Common myeloid progenitor, CD34-positive (primary cell): ENCODE measurements around the gene SALL3.
"Not testable (repeated sequence)": the region's sequence is repeated elsewhere in the genome, so short reads cannot be mapped to it uniquely, and the experiment has no call there.

Source experiments
- CTCF ChIA-PET: fragments of 350-600 bp; sonication (Branson Sonifier 250); formaldehyde crosslinking; loops from one replicate; lab custom pipeline; 2021; ENCODE audit warnings: antibody characterized with exemption; lab: Charles Lee
- POLR2A ChIA-PET: fragments of 350-600 bp; sonication (Branson Sonifier 250); formaldehyde crosslinking; loops from one replicate; lab custom pipeline; 2021; ENCODE audit warnings: antibody characterized with exemption; lab: Charles Lee
- DNase-seq, 3 donors: peaks; one replicate each; pipeline versions ENCODE4 v3.0.0 to v3.0.0-alpha.2; 2013
- H3K27ac ChIP-seq, 2 experiments: 1 replicate in 1 of 2; 2 replicates in 1 of 2; pipeline ENCODE4 v1.7.0; 2013; ENCODE audit warnings: inconsistent platforms in 2 of 2, low read length in 2 of 2, mild to moderate bottlenecking in 2 of 2, low read depth in 1 of 2, moderate library complexity in 1 of 2; ENCODE audit not compliant: severe bottlenecking in 2 of 2, insufficient read depth in 1 of 2, poor library complexity in 1 of 2
- H3K27me3 ChIP-seq, 5 experiments: replicated peaks in 2 of 5; 1 replicate in 3 of 5; 2 replicates in 2 of 5; pipeline versions ENCODE4 v1.6.1 to v1.7.0; 2013; ENCODE audit warnings: low read length in 4 of 5, mild to moderate bottlenecking in 2 of 5, moderate library complexity in 2 of 5, inconsistent platforms in 1 of 5; ENCODE audit not compliant: insufficient read depth in 5 of 5, control insufficient read depth in 4 of 5
- H3K36me3 ChIP-seq, 4 experiments: 1 replicate in 2 of 4; 2 replicates in 2 of 4; pipeline versions ENCODE4 v1.6.1 to v1.7.0; 2013; ENCODE audit warnings: low read length in 3 of 4, control low read depth in 1 of 4, mild to moderate bottlenecking in 1 of 4; ENCODE audit not compliant: control insufficient read depth in 4 of 4, insufficient read depth in 4 of 4
- H3K4me1 ChIP-seq, 4 experiments: 1 replicate in 3 of 4; 2 replicates in 1 of 4; pipeline versions ENCODE4 v1.6.1 to v1.7.1; 2013; ENCODE audit warnings: low read length in 3 of 4, mild to moderate bottlenecking in 3 of 4, control low read depth in 1 of 4, inconsistent platforms in 1 of 4, moderate library complexity in 1 of 4; ENCODE audit not compliant: control insufficient read depth in 4 of 4, insufficient read depth in 4 of 4; ENCODE audit errors: control extremely low read depth in 1 of 4
- H3K4me3 ChIP-seq, 7 experiments: 1 replicate in 4 of 7; 2 replicates in 3 of 7; pipeline versions ENCODE4 v1.5.1 to v1.7.0; 2013; ENCODE audit warnings: mild to moderate bottlenecking in 7 of 7, low read length in 6 of 7, moderate library complexity in 6 of 7, inconsistent platforms in 2 of 7, low read depth in 2 of 7, control low read depth in 1 of 7; ENCODE audit not compliant: insufficient read depth in 4 of 7, control insufficient read depth in 1 of 7; ENCODE audit errors: extremely low read depth in 1 of 7
- H3K9me3 ChIP-seq, 5 experiments: 1 replicate in 4 of 5; 2 replicates in 1 of 5; pipeline versions ENCODE4 v1.6.1 to v1.7.1; 2013; ENCODE audit warnings: low read length in 4 of 5, mild to moderate bottlenecking in 2 of 5, inconsistent platforms in 1 of 5, low read depth in 1 of 5, moderate library complexity in 1 of 5; ENCODE audit not compliant: control insufficient read depth in 4 of 5, insufficient read depth in 2 of 5; ENCODE audit errors: control extremely low read depth in 1 of 5
- WGBS: methylation state at CpG from one replicate; pipeline ENCODE4 v1.1.5; 2013; ENCODE audit not compliant: insufficient coverage; 5-methylcytosine and 5-hydroxymethylcytosine counted together

SALL3 gene

GRCh38 chr18:78962098-78962497, 17.5 kb upstream of the SALL3 start:
- no peaks in the 10 kb centered on the region for H3K36me3 ChIP-seq
- peaks cover 0 to 10% (median 0%) of the 10 kb centered on the region in 5 experiments for H3K9me3 ChIP-seq
- H3K4me1 ChIP-seq, result no peaks in the 10 kb centered on the region
- WGBS, result 95% methylated on average over 7 of the region's 7 CpGs
- POLR2A ChIA-PET, result no interaction called here
- H3K27ac ChIP-seq, result no peak overlapping the region
- no peak overlapping the region for H3K4me3 ChIP-seq
- peaks cover 0 to 6% (median 0%) of the 10 kb centered on the region in 5 experiments for H3K27me3 ChIP-seq
- CTCF ChIA-PET, result no interaction called here
- no peak for DNase-seq

DNA sequence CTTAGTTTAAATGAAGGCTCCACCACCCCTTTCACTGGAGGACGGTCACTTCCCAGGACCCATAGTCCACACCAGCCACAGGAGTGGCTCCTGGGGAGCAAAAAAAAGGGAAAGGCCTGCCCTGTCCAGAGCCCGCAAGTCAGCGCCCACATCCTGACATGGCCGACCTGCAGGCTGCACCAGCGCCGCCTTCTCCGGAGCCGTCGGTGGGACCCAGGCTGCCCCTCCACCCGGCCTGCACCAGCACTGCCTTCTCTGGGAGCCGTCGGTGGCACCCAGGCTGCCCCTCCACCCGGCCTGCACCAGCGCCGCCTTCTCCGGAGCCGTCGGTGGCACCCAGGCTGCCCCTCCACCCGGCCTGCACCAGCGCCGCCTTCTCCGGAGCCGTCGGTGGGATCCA, 14.9 kb upstream of the SALL3 start:
- H3K4me3 ChIP-seq, result not testable (repeated sequence)

GRCh38 chr18:78965260-78965659, 14.4 kb upstream of the SALL3 start:
- peaks cover 0 to 10% (median 0%) of the 10 kb centered on the region in 5 experiments for H3K9me3 ChIP-seq
- ChIA-PET CTCF (interaction anchor here (0.6 kb wide), 1 partner anchor 58 kb away, joined by 3 read pairs; no protein-coding TSS in a partner anchor), POLR2A (no interaction called here)
- no peak overlapping the region for H3K27ac ChIP-seq
- DNase-seq, result no peak
- no peaks in the 10 kb centered on the region for H3K36me3 ChIP-seq
- 95% methylated on average over 22 of the region's 23 CpGs for WGBS
- H3K27me3 ChIP-seq, result peaks cover 0 to 32% (median 8%) of the 10 kb centered on the region in 5 experiments
- no peak overlapping the region for H3K4me3 ChIP-seq
- H3K4me1 ChIP-seq, result no peaks in the 10 kb centered on the region

More for the DNA sequence above, 14.9 kb upstream of the SALL3 start:
- H3K9me3 ChIP-seq, H3K4me1 ChIP-seq, H3K27ac ChIP-seq, H3K36me3 ChIP-seq, CTCF ChIA-PET, DNase-seq, POLR2A ChIA-PET: not testable (repeated sequence)
- peaks cover 0 to 27% (median 8%) of the 10 kb centered on the region in 5 experiments for H3K27me3 ChIP-seq
- WGBS, result 83% methylated on average over 14 of the region's 24 CpGs

DNA sequence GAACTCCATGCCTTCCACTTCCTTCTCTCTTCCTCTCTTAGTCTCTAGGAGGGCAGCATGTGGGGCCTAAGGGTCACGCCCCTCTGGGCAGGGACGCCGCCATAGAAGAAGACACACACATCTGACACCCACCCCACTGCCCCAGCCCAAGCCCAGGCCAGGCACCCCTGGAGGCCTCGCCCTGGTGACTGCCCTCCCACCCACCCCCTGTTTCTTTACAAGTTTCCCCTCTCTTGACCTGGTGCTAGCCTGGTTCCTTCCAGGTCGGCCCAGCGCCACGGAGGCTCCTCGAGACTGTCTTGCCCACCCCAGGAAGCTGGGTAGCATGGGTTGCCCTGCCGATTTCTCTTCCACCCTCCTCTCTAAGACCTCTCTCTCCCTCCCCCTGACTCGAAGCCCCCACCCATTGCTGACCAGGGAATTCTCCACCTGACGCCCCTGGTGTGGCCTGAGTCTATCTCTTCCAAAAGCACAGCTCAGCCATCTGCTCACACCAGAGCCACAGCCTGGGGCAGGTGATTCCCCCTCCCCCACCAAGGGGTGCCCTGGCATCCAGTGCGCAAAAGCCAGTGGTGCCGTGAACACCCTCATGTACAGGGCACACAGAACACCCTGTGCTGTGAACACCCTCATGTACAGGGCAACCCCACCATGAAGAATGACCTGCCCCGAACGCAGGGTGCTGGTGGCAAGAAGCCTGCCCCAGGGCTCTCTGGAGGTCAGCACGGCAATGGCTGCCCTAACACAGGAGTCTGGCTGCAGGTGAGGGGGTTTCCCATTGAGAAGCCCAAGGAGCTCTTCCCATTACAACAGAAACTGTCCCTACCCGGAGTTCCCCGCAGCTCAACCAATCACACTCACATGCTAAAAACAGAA, 13.5 kb upstream of the SALL3 start:
- WGBS, result 88% methylated on average over 13 of the region's 18 CpGs
- CTCF ChIA-PET, result interaction anchor here (1.6 kb wide), 1 partner anchor 16 kb away, joined by 3 read pairs; no protein-coding TSS in a partner anchor

DNA sequence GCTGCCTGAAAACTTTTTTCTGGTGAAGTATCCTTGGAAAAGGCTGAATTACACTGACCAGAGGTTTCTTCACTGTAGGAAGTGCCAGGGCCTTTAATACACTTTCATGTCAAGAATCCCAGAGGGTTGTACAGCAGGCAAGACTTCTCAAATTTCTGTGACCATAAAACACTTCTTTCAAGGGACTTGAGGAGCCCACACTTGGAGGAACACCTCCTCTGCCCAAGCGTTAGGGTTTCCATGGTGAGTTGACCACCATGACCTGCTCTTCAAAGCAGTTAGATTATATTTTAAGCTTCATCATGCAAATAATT, 12.9 kb upstream of the SALL3 start:
- Histone ChIP-seq H3K9me3 (peaks cover 0 to 10% (median 0%) of the 10 kb centered on the region in 5 experiments), H3K27me3 (peaks cover 3 to 47% (median 14%) of the 10 kb centered on the region in 5 experiments), H3K36me3 (no peaks in the 10 kb centered on the region), H3K27ac (no peak overlapping the region), H3K4me3 (no peak overlapping the region), H3K4me1 (no peaks in the 10 kb centered on the region)
- DNase-seq, result no peak
- ChIA-PET POLR2A (no interaction called here), CTCF (interaction anchor here (1.5 to 1.6 kb wide), 2 partner anchors 15 to 18 kb away, joined by 3 to 4 read pairs; no protein-coding TSS in a partner anchor)
- WGBS, result 75% methylated on average over 1 of the region's 1 CpG

More for the DNA sequence above, 13.5 kb upstream of the SALL3 start:
- H3K27ac ChIP-seq, result no peak overlapping the region
- peaks cover 0 to 10% (median 0%) of the 10 kb centered on the region in 5 experiments for H3K9me3 ChIP-seq
- no peaks in the 10 kb centered on the region for H3K4me1 ChIP-seq
- no peaks in the 10 kb centered on the region for H3K36me3 ChIP-seq
- H3K4me3 ChIP-seq, result no peak overlapping the region
- POLR2A ChIA-PET, result no interaction called here
- DNase-seq, result no peak
- H3K27me3 ChIP-seq, result peaks cover 3 to 41% (median 11%) of the 10 kb centered on the region in 5 experiments

DNA sequence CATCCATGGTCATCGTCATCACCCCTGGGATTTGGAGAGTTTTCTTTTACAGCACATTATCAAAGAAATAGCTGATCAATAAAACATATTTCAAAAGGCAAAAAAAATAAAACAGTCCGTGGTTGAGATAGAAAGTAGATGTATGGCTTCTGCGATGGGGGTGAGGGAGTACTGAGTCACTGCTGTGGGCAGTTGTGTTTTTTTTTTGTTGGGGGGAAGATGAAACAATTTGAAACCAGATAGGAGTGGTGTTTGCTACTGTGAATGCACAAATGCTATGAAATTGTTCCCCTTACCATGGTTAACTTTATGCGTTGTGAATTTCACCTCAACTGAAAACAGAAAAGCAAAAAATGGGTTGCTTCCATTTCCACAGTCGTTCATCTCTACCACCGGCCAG, 11.9 kb upstream of the SALL3 start:
- Histone ChIP-seq H3K36me3 (no peaks in the 10 kb centered on the region), H3K4me1 (no peaks in the 10 kb centered on the region), H3K4me3 (no peak overlapping the region), H3K27ac (no peak overlapping the region), H3K9me3 (peaks cover 0 to 10% (median 0%) of the 10 kb centered on the region in 5 experiments), H3K27me3 (peaks cover 3 to 56% (median 19%) of the 10 kb centered on the region in 5 experiments)
- POLR2A ChIA-PET, result no interaction called here
- no peak for DNase-seq
- CTCF ChIA-PET, result interaction anchor here (1.5 to 1.6 kb wide), 2 partner anchors 14 to 17 kb away, joined by 3 to 4 read pairs; no protein-coding TSS in a partner anchor
- 82% methylated on average over 4 of the region's 6 CpGs for WGBS
